Right lobe of liver (tissue), 6 donors: ENCODE results near the gene SBK2. TPM values are rescaled to one million over a fixed set of nuclear protein-coding genes. Genes with fewer than 3 reads are reported as not detected.

ENCODE experiments used
- ATAC-seq, 4 donors: fragments of 200-7000 bp; cut with Tn5 transposase; one replicate each; pipeline ENCODE4 v1.9.1; 2020; ENCODE audit warnings: mild to moderate bottlenecking in 4 of 4, moderate library complexity in 4 of 4
- DNase-seq, 3 donors: peaks; one replicate each; pipeline ENCODE4 v3.0.0-alpha.2; 2020
- H3K27ac ChIP-seq, 3 donors: fragments of 200-600 bp; one replicate each; pipeline ENCODE4 v1.8.0; 2022
- H3K27me3 ChIP-seq, 2 donors: fragments of 200-600 bp; one replicate each; pipeline ENCODE4 v1.8.0; 2022
- H3K36me3 ChIP-seq, 4 donors: fragments of 200-600 bp; sonication (generic) in 1 of 4; one replicate each; pipeline versions ENCODE4 v1.5.1 to v1.8.0; 2017 to 2022; ENCODE audit warnings: control low read depth in 1 of 4
- H3K4me1 ChIP-seq, 4 donors: fragments of 200-600 bp; sonication (generic) in 1 of 4; one replicate each; pipeline versions ENCODE4 v1.5.1 to v1.8.0; 2017 to 2022; ENCODE audit warnings: control low read depth in 1 of 4
- H3K4me3 ChIP-seq, 3 donors: fragments of 200-600 bp; one replicate each; pipeline ENCODE4 v1.8.0; 2022
- H3K9me3 ChIP-seq, 4 donors: fragments of 200-600 bp; sonication (generic) in 1 of 4; one replicate each; pipeline versions ENCODE4 v1.5.1 to v1.8.0; 2017 to 2022; ENCODE audit warnings: control low read depth in 1 of 4
- CTCF ChIP-seq, 4 donors: fragments of 200-600 bp in 3 of 4; fragments of 450-650 bp in 1 of 4; IDR thresholded peaks; one replicate each; pipeline versions ENCODE4 v1.5.1 to v1.8.0; 2016 to 2022; ENCODE audit warnings: antibody characterized with exemption in 4 of 4, mild to moderate bottlenecking in 2 of 4
- POLR2A ChIP-seq: fragments of 450-650 bp; IDR thresholded peaks from one replicate; pipeline ENCODE4 v1.6.1; 2017; ENCODE audit warnings: antibody characterized with exemption, mild to moderate bottlenecking
- WGBS: methylation state at CpG from one replicate; pipeline ENCODE4 v1.1.6; 2018; ENCODE audit warnings: low coverage, low lambda C conversion rate; ENCODE audit not compliant: insufficient coverage; ENCODE audit errors: missing lambda C conversion rate; 5-methylcytosine and 5-hydroxymethylcytosine counted together
- intact Hi-C, 2 donors: fragments of 100-400 bp; cut with DNase I; formaldehyde crosslinking; loops; one replicate each; pipeline versions ENCODE4 v1.11.2 to v1.14.1; 2022
- total RNA-seq, 6 experiments: library from RNA; depleted of rRNA in 2 of 6; stranded (reverse); fragments of >200 nt in 2 of 6; fragmentation: NEBNext Ultra II Directional in 3 of 6; extraction: Animal tissue kit (Norgen Biotek cat#: 25700) in 3 of 6; gene quantifications; one replicate each; pipeline versions ENCODE4 v1.1.0 to v1.2.4, GENCODE V29; 2016 to 2023
- donor health status: DM: no; HTN: yes; CAD: no.
- donor health status: DM: no; HTN: no; CAD: no.
- donor health status: DM: no; HTN: no; CAD: no.
- donor health status: DM: no; HTN: yes; CAD: no.
- donor health status: DM: no; HTN: yes; CAD: no.

Gene SBK2
- total RNA-seq, 6 experiments from 2014 or later: not detected

GRCh38 chr19:55530996-55531395 is 5.9 kb downstream of the SBK2 start:
- ATAC-seq: no peak
- intact Hi-C loops: no loop called here
- no peak for DNase-seq
- Histone ChIP-seq H3K4me3 (no peak overlapping the region), H3K9me3 (no peaks in the 10 kb centered on the region), H3K36me3 (no peaks in the 10 kb centered on the region), H3K4me1 (peaks cover 0 to 4% (median 0%) of the 10 kb centered on the region in 4 donors), H3K27ac (no peak overlapping the region), H3K27me3 (no peaks in the 10 kb centered on the region)
- WGBS: no CpG with 5 or more reads among the region's 26 CpGs
- TF ChIP-seq CTCF (IDR thresholded peaks at IDR 0.05) (no peak), POLR2A (no peak)

- H3K4me1 ChIP-seq: peaks cover 0 to 4% (median 0%) of the 10 kb centered on the region in 4 donors
- WGBS: 88% methylated on average over 16 of the region's 56 CpGs
- ATAC-seq: no peak
- intact Hi-C loops: no loop called here
- H3K27ac ChIP-seq: no peak overlapping the region
- no peaks in the 10 kb centered on the region for H3K36me3 ChIP-seq
- H3K4me3 ChIP-seq: no peak overlapping the region
- no peak for DNase-seq
- no peaks in the 10 kb centered on the region for H3K9me3 ChIP-seq
- H3K27me3 ChIP-seq: no peaks in the 10 kb centered on the region
- no peak for TF ChIP-seq CTCF (IDR thresholded peaks at IDR 0.05)
- TF ChIP-seq POLR2A: no peak
Observed at GRCh38 chr19:55529636-55530234, 7.2 kb downstream of the SBK2 start.

GRCh38 chr19:55528030-55528803 is 8.7 kb downstream of the SBK2 start:
- Histone ChIP-seq H3K27ac (no peak overlapping the region), H3K9me3 (no peaks in the 10 kb centered on the region), H3K4me3 (no peak overlapping the region), H3K4me1 (peaks cover 0 to 4% (median 0%) of the 10 kb centered on the region in 4 donors), H3K36me3 (no peaks in the 10 kb centered on the region), H3K27me3 (no peaks in the 10 kb centered on the region)
- intact Hi-C loops: no loop called here
- TF ChIP-seq CTCF (IDR thresholded peaks at IDR 0.05) (no peak), POLR2A (no peak)
- DNase-seq (no peak), ATAC-seq (no peak)
- WGBS: 26% methylated on average over 15 of the region's 15 CpGs

GRCh38 chr19:55527197-55528029 is 9.5 kb downstream of the SBK2 start:
- DNase-seq (no peak), ATAC-seq (no peak)
- 76% methylated on average over 15 of the region's 22 CpGs for WGBS
- Histone ChIP-seq H3K27me3 (no peaks in the 10 kb centered on the region), H3K4me1 (peaks cover 0 to 4% (median 0%) of the 10 kb centered on the region in 4 donors), H3K4me3 (no peak overlapping the region), H3K36me3 (no peaks in the 10 kb centered on the region), H3K9me3 (no peaks in the 10 kb centered on the region), H3K27ac (no peak overlapping the region)
- intact Hi-C loops: no loop called here
- TF ChIP-seq POLR2A: no peak
- TF ChIP-seq CTCF (IDR thresholded peaks at IDR 0.05): no peak
